ENCODE results near the gene KIAA0040. TPM values are rescaled to one million over a fixed set of nuclear protein-coding genes. Genes with fewer than 3 reads are reported as not detected.

Gene KIAA0040
- polyA plus RNA-seq, 1 donor, result 12.0 TPM

GRCh38 chr1:175219774-175220173 is 27.2 kb upstream of the KIAA0040 start:
- Histone ChIP-seq H3K36me3 (ENCODE audit: control insufficient read depth, insufficient read depth, low read length) (no peaks in the 10 kb centered on the region), H3K27me3 (ENCODE audit: control insufficient read depth, insufficient read depth, low read length) (no peaks in the 10 kb centered on the region), H3K4me1 (ENCODE audit: control insufficient read depth, insufficient read depth, low read length) (peaks cover 33% of the 10 kb centered on the region), H3K4me3 (ENCODE audit: low read length) (no peak overlapping the region), H3K27ac (ENCODE audit: low read length) (no peak overlapping the region), H3K9me3 (ENCODE audit: control insufficient read depth, low read depth, low read length) (no peaks in the 10 kb centered on the region)
- 100% methylated on average over 1 of the region's 2 CpGs for WGBS (ENCODE audit: insufficient coverage, low lambda C conversion rate)
- no peak for DNase-seq

- no peaks in the 10 kb centered on the region for H3K27me3 ChIP-seq (ENCODE audit: control insufficient read depth, insufficient read depth, low read length)
- peak; percentile 89 to 94 for DNase-seq
- WGBS (ENCODE audit: insufficient coverage, low lambda C conversion rate), result no CpG with 5 or more reads among the region's 5 CpGs
- H3K36me3 ChIP-seq (ENCODE audit: control insufficient read depth, insufficient read depth, low read length), result no peaks in the 10 kb centered on the region
- no peaks in the 10 kb centered on the region for H3K9me3 ChIP-seq (ENCODE audit: control insufficient read depth, low read depth, low read length)
- peak overlapping the region; percentile 50 for H3K27ac ChIP-seq (ENCODE audit: low read length)
- peaks cover 33% of the 10 kb centered on the region for H3K4me1 ChIP-seq (ENCODE audit: control insufficient read depth, insufficient read depth, low read length)
- no peak overlapping the region for H3K4me3 ChIP-seq (ENCODE audit: low read length)
Measured at GRCh38 chr1:175218786-175219434, 26.3 kb upstream of the KIAA0040 start.

- peaks cover 33% of the 10 kb centered on the region for H3K4me1 ChIP-seq (ENCODE audit: control insufficient read depth, insufficient read depth, low read length)
- no peaks in the 10 kb centered on the region for H3K27me3 ChIP-seq (ENCODE audit: control insufficient read depth, insufficient read depth, low read length)
- DNase-seq, result peak in 1 of 2 donors; percentile 32
- peak overlapping the region; percentile 43 for H3K27ac ChIP-seq (ENCODE audit: low read length)
- WGBS (ENCODE audit: insufficient coverage, low lambda C conversion rate), result 0% methylated on average over 2 of the region's 10 CpGs
- no peak overlapping the region for H3K4me3 ChIP-seq (ENCODE audit: low read length)
- H3K36me3 ChIP-seq (ENCODE audit: control insufficient read depth, insufficient read depth, low read length), result no peaks in the 10 kb centered on the region
- H3K9me3 ChIP-seq (ENCODE audit: control insufficient read depth, low read depth, low read length), result no peaks in the 10 kb centered on the region
Measured at GRCh38 chr1:175217721-175218531, 25.4 kb upstream of the KIAA0040 start.

GRCh38 chr1:175216444-175216843 is 23.9 kb upstream of the KIAA0040 start:
- DNase-seq, result no peak
- H3K4me1 ChIP-seq (ENCODE audit: control insufficient read depth, insufficient read depth, low read length), result peaks cover 25% of the 10 kb centered on the region
- 69% methylated on average over 2 of the region's 2 CpGs for WGBS (ENCODE audit: insufficient coverage, low lambda C conversion rate)
- H3K27me3 ChIP-seq (ENCODE audit: control insufficient read depth, insufficient read depth, low read length), result no peaks in the 10 kb centered on the region
- H3K9me3 ChIP-seq (ENCODE audit: control insufficient read depth, low read depth, low read length), result no peaks in the 10 kb centered on the region
- H3K4me3 ChIP-seq (ENCODE audit: low read length), result no peak overlapping the region
- H3K36me3 ChIP-seq (ENCODE audit: control insufficient read depth, insufficient read depth, low read length), result no peaks in the 10 kb centered on the region
- no peak overlapping the region for H3K27ac ChIP-seq (ENCODE audit: low read length)

- no peak overlapping the region for H3K27ac ChIP-seq (ENCODE audit: low read length)
- H3K9me3 ChIP-seq (ENCODE audit: control insufficient read depth, low read depth, low read length), result no peaks in the 10 kb centered on the region
- no peak overlapping the region for H3K4me3 ChIP-seq (ENCODE audit: low read length)
- no peaks in the 10 kb centered on the region for H3K27me3 ChIP-seq (ENCODE audit: control insufficient read depth, insufficient read depth, low read length)
- H3K4me1 ChIP-seq (ENCODE audit: control insufficient read depth, insufficient read depth, low read length), result no peaks in the 10 kb centered on the region
- H3K36me3 ChIP-seq (ENCODE audit: control insufficient read depth, insufficient read depth, low read length), result no peaks in the 10 kb centered on the region
- no peak for DNase-seq
- WGBS (ENCODE audit: insufficient coverage, low lambda C conversion rate), result no CpG with 5 or more reads among the region's 1 CpG
Measured at GRCh38 chr1:175211656-175212055, 19.1 kb upstream of the KIAA0040 start.

GRCh38 chr1:175210744-175211143 is 18.2 kb upstream of the KIAA0040 start:
- DNase-seq, result no peak
- H3K27me3 ChIP-seq (ENCODE audit: control insufficient read depth, insufficient read depth, low read length), result no peaks in the 10 kb centered on the region
- H3K36me3 ChIP-seq (ENCODE audit: control insufficient read depth, insufficient read depth, low read length), result no peaks in the 10 kb centered on the region
- H3K9me3 ChIP-seq (ENCODE audit: control insufficient read depth, low read depth, low read length), result no peaks in the 10 kb centered on the region
- no peaks in the 10 kb centered on the region for H3K4me1 ChIP-seq (ENCODE audit: control insufficient read depth, insufficient read depth, low read length)
- WGBS (ENCODE audit: insufficient coverage, low lambda C conversion rate), result no CpG with 5 or more reads among the region's 4 CpGs
- H3K4me3 ChIP-seq (ENCODE audit: low read length), result no peak overlapping the region
- H3K27ac ChIP-seq (ENCODE audit: low read length), result no peak overlapping the region

- no peaks in the 10 kb centered on the region for H3K27me3 ChIP-seq (ENCODE audit: control insufficient read depth, insufficient read depth, low read length)
- no peaks in the 10 kb centered on the region for H3K36me3 ChIP-seq (ENCODE audit: control insufficient read depth, insufficient read depth, low read length)
- H3K9me3 ChIP-seq (ENCODE audit: control insufficient read depth, low read depth, low read length), result no peaks in the 10 kb centered on the region
- no peak for DNase-seq
- 100% methylated on average over 1 of the region's 1 CpG for WGBS (ENCODE audit: insufficient coverage, low lambda C conversion rate)
- H3K4me1 ChIP-seq (ENCODE audit: control insufficient read depth, insufficient read depth, low read length), result no peaks in the 10 kb centered on the region
- no peak overlapping the region for H3K4me3 ChIP-seq (ENCODE audit: low read length)
- no peak overlapping the region for H3K27ac ChIP-seq (ENCODE audit: low read length)
Measured at GRCh38 chr1:175209493-175209921, 16.9 kb upstream of the KIAA0040 start.

GRCh38 chr1:175208773-175209492 is 16.4 kb upstream of the KIAA0040 start:
- H3K4me3 ChIP-seq (ENCODE audit: low read length), result no peak overlapping the region
- WGBS (ENCODE audit: insufficient coverage, low lambda C conversion rate), result no CpG with 5 or more reads among the region's 6 CpGs
- H3K9me3 ChIP-seq (ENCODE audit: control insufficient read depth, low read depth, low read length), result no peaks in the 10 kb centered on the region
- DNase-seq, result no peak
- no peaks in the 10 kb centered on the region for H3K4me1 ChIP-seq (ENCODE audit: control insufficient read depth, insufficient read depth, low read length)
- no peaks in the 10 kb centered on the region for H3K36me3 ChIP-seq (ENCODE audit: control insufficient read depth, insufficient read depth, low read length)
- H3K27me3 ChIP-seq (ENCODE audit: control insufficient read depth, insufficient read depth, low read length), result no peaks in the 10 kb centered on the region
- no peak overlapping the region for H3K27ac ChIP-seq (ENCODE audit: low read length)

GRCh38 chr1:175207971-175208370 is 15.4 kb upstream of the KIAA0040 start:
- Histone ChIP-seq H3K27me3 (ENCODE audit: control insufficient read depth, insufficient read depth, low read length) (no peaks in the 10 kb centered on the region), H3K4me1 (ENCODE audit: control insufficient read depth, insufficient read depth, low read length) (no peaks in the 10 kb centered on the region), H3K36me3 (ENCODE audit: control insufficient read depth, insufficient read depth, low read length) (no peaks in the 10 kb centered on the region), H3K4me3 (ENCODE audit: low read length) (no peak overlapping the region), H3K9me3 (ENCODE audit: control insufficient read depth, low read depth, low read length) (no peaks in the 10 kb centered on the region), H3K27ac (ENCODE audit: low read length) (no peak overlapping the region)
- DNase-seq, result no peak
- 40% methylated on average over 1 of the region's 2 CpGs for WGBS (ENCODE audit: insufficient coverage, low lambda C conversion rate)

GRCh38 chr1:175206687-175207086 is 14.1 kb upstream of the KIAA0040 start:
- no peaks in the 10 kb centered on the region for H3K36me3 ChIP-seq (ENCODE audit: control insufficient read depth, insufficient read depth, low read length)
- H3K9me3 ChIP-seq (ENCODE audit: control insufficient read depth, low read depth, low read length), result no peaks in the 10 kb centered on the region
- DNase-seq, result no peak
- H3K27ac ChIP-seq (ENCODE audit: low read length), result no peak overlapping the region
- H3K4me3 ChIP-seq (ENCODE audit: low read length), result no peak overlapping the region
- no peaks in the 10 kb centered on the region for H3K4me1 ChIP-seq (ENCODE audit: control insufficient read depth, insufficient read depth, low read length)
- H3K27me3 ChIP-seq (ENCODE audit: control insufficient read depth, insufficient read depth, low read length), result no peaks in the 10 kb centered on the region
